WTC11 (cell line): Measurements from ENCODE around the gene PRPF40A. TPM values are rescaled to one million over a fixed set of nuclear protein-coding genes. Genes with fewer than 3 reads are reported as not detected.
"Not testable (repeated sequence)": the region's sequence is repeated elsewhere in the genome, so short reads cannot be mapped to it uniquely, and the experiment has no call there.

Experiments
- ATAC-seq: fragments of 200-7000 bp; cut with Tn5 transposase; 2 replicates; pipeline ENCODE4 v1.10.0; 2021; ENCODE audit warnings: mild to moderate bottlenecking, moderate library complexity
- CTCF ChIA-PET: fragments of 300-600 bp; sonication (Branson Sonifier 250); formaldehyde crosslinking; loops from one replicate; lab custom pipeline; 2021; ENCODE audit warnings: antibody characterized with exemption; lab: Charles Lee
- POLR2A ChIA-PET: fragments of 350-600 bp; sonication (Branson Sonifier 250); formaldehyde crosslinking; loops from one replicate; lab custom pipeline; 2021; ENCODE audit warnings: antibody characterized with exemption; lab: Charles Lee
- DNase-seq: peaks from one replicate; pipeline ENCODE4 v3.0.0; 2021; ENCODE audit warnings: low spot score
- H3K27ac Mint-ChIP-seq: 2 replicates; pipeline ENCODE4 v1.8.0; 2021; ENCODE audit warnings: mixed read lengths
- H3K27me3 Mint-ChIP-seq: 2 replicates; pipeline ENCODE4 v1.8.0; 2021; ENCODE audit warnings: low read depth, mild to moderate bottlenecking, moderate library complexity, mixed read lengths
- H3K36me3 Mint-ChIP-seq: 2 replicates; pipeline ENCODE4 v1.8.0; 2021; ENCODE audit warnings: mixed read lengths
- H3K4me1 Mint-ChIP-seq: 2 replicates; pipeline ENCODE4 v1.8.0; 2022; ENCODE audit warnings: mixed read lengths
- H3K4me3 Mint-ChIP-seq: 2 replicates; pipeline ENCODE4 v1.8.0; 2021; ENCODE audit warnings: mild to moderate bottlenecking, moderate library complexity, mixed read lengths
- H3K9me3 Mint-ChIP-seq: 2 replicates; pipeline ENCODE4 v1.8.0; 2021; ENCODE audit warnings: mixed read lengths
- AFF4 ChIP-seq: sonication (generic); formaldehyde crosslinking; IDR thresholded peaks from 2 replicates; pipeline ENCODE4 v1.8.1; 2023; ENCODE audit warnings: mild to moderate bottlenecking, missing genetic modification reagents, borderline replicate concordance
- ATF1 ChIP-seq: sonication (generic); formaldehyde crosslinking; IDR thresholded peaks from 2 replicates; pipeline ENCODE4 v1.8.1; 2023; ENCODE audit warnings: mild to moderate bottlenecking, moderate library complexity, missing genetic modification reagents
- CTCF ChIP-seq: fragments of 200-600 bp; IDR thresholded peaks from 2 replicates; pipeline ENCODE4 v1.8.0; 2022; ENCODE audit warnings: antibody characterized with exemption
- E2F1 ChIP-seq: sonication (generic); formaldehyde crosslinking; IDR thresholded peaks from 2 replicates; pipeline ENCODE4 v1.8.0; 2022; ENCODE audit warnings: mild to moderate bottlenecking, missing genetic modification reagents
- E2F5 ChIP-seq: sonication (generic); formaldehyde crosslinking; IDR thresholded peaks from 2 replicates; pipeline ENCODE4 v1.8.1; 2022; ENCODE audit warnings: mild to moderate bottlenecking, moderate library complexity, missing genetic modification reagents
- ESRRA ChIP-seq: sonication (generic); formaldehyde crosslinking; IDR thresholded peaks from 2 replicates; pipeline ENCODE4 v1.8.1; 2022; ENCODE audit warnings: mild to moderate bottlenecking, missing genetic modification reagents, borderline replicate concordance
- FOXP1 ChIP-seq: sonication (generic); formaldehyde crosslinking; IDR thresholded peaks from 2 replicates; pipeline ENCODE4 v1.8.0; 2022; ENCODE audit warnings: missing genetic modification reagents, mild to moderate bottlenecking, moderate library complexity, borderline replicate concordance
- MXD4 ChIP-seq: fragments of 250-450 bp; sonication (Bioruptor Pico); IDR thresholded peaks from 2 replicates; pipeline ENCODE4 v1.8.0; 2021; ENCODE audit warnings: mild to moderate bottlenecking, moderate library complexity, borderline replicate concordance
- PRRX2 ChIP-seq: fragments of 250-450 bp; sonication (Bioruptor Pico); IDR thresholded peaks from 2 replicates; pipeline ENCODE4 v1.8.0; 2021; ENCODE audit warnings: mild to moderate bottlenecking
- TEAD1 ChIP-seq: sonication (generic); formaldehyde crosslinking; IDR thresholded peaks from 2 replicates; pipeline ENCODE4 v1.8.0; 2022; ENCODE audit warnings: mild to moderate bottlenecking, missing genetic modification reagents
- ZNF219 ChIP-seq: sonication (generic); formaldehyde crosslinking; IDR thresholded peaks from 2 replicates; pipeline ENCODE4 v1.8.0; 2023; ENCODE audit warnings: missing genetic modification reagents, mild to moderate bottlenecking, borderline replicate concordance
- ZNF423 ChIP-seq: fragments of 250-450 bp; sonication (Bioruptor Pico); IDR thresholded peaks from 2 replicates; pipeline ENCODE4 v2.1.2; 2022; ENCODE audit warnings: mild to moderate bottlenecking, moderate library complexity
- total RNA-seq: library from RNA; stranded (reverse); gene quantifications from 3 replicates; pipeline ENCODE4 v1.2.3, GENCODE V29; 2021
- TF ChIP-seq, protein P1 (sequence below): sonication (generic); formaldehyde crosslinking; IDR thresholded peaks from 2 replicates; pipeline ENCODE4 v1.8.1; 2023; ENCODE audit warnings: mild to moderate bottlenecking, missing genetic modification reagents
- TF ChIP-seq, protein P2 (sequence below): sonication (generic); formaldehyde crosslinking; IDR thresholded peaks from 2 replicates; pipeline ENCODE4 v1.8.1; 2022; ENCODE audit warnings: low read depth, missing genetic modification reagents, borderline replicate concordance

Gene PRPF40A
- total RNA-seq, 1 experiment from 2014 or later, result 189 TPM

- TF ChIP-seq, protein P1, sequence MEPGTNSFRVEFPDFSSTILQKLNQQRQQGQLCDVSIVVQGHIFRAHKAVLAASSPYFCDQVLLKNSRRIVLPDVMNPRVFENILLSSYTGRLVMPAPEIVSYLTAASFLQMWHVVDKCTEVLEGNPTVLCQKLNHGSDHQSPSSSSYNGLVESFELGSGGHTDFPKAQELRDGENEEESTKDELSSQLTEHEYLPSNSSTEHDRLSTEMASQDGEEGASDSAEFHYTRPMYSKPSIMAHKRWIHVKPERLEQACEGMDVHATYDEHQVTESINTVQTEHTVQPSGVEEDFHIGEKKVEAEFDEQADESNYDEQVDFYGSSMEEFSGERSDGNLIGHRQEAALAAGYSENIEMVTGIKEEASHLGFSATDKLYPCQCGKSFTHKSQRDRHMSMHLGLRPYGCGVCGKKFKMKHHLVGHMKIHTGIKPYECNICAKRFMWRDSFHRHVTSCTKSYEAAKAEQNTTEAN, result no peak
- TF ChIP-seq CTCF (no peak), E2F5 (no peak), ESRRA (CRISPR knock-in tag) (no peak), E2F1 (CRISPR knock-in tag) (no peak), ZNF219 (no peak), ZNF423 (no peak)
- TF ChIP-seq, protein P2, sequence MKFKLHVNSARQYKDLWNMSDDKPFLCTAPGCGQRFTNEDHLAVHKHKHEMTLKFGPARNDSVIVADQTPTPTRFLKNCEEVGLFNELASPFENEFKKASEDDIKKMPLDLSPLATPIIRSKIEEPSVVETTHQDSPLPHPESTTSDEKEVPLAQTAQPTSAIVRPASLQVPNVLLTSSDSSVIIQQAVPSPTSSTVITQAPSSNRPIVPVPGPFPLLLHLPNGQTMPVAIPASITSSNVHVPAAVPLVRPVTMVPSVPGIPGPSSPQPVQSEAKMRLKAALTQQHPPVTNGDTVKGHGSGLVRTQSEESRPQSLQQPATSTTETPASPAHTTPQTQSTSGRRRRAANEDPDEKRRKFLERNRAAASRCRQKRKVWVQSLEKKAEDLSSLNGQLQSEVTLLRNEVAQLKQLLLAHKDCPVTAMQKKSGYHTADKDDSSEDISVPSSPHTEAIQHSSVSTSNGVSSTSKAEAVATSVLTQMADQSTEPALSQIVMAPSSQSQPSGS (CRISPR knock-in tag), result no peak
Observed at GRCh38 chr2:152763651-152764050, 46.4 kb upstream of the PRPF40A start (continued).

GRCh38 chr2:152763208-152763607 lies 45.9 kb upstream of the PRPF40A start:
- H3K4me3 Mint-ChIP-seq, H3K27me3 Mint-ChIP-seq, POLR2A ChIA-PET, DNase-seq, ATAC-seq, CTCF ChIA-PET, H3K27ac Mint-ChIP-seq, H3K4me1 Mint-ChIP-seq, H3K9me3 Mint-ChIP-seq: not testable (repeated sequence)
- peaks cover 23% of the 10 kb centered on the region for H3K36me3 Mint-ChIP-seq

DNA sequence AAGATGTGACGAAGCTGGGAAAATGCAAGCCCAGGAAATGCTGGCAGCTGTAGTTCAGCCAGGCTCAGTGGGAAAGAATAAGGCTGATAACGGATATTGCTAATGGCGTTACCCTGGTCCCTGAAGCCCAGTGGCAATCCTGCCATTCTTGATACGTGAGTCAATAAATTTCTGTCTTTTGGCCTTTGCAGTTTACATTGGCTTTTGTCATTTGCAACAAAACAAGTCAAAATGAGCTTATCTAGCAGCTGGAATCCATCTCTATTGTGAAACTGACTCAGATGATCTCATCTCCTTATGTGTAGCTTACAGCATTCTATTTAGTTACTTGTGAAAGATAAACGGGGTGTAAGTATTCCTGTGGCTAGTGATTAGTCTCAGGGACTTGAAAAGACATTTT lies 44.9 kb upstream of the PRPF40A start:
- ChIA-PET CTCF (no interaction called here), POLR2A (no interaction called here)
- ATAC-seq (no peak), DNase-seq (no peak)
- Mint-ChIP-seq H3K27me3 (no peaks in the 10 kb centered on the region; the same call in 1 of the 2 replicates), H3K4me3 (no peak overlapping the region), H3K9me3 (no peaks in the 10 kb centered on the region), H3K27ac (no peak overlapping the region), H3K4me1 (no peaks in the 10 kb centered on the region), H3K36me3 (peaks cover 24% of the 10 kb centered on the region)
- no peak for TF ChIP-seq ZNF423
- TF ChIP-seq MXD4 (CRISPR knock-in tag), result no peak

- Mint-ChIP-seq H3K27me3 (no peaks in the 10 kb centered on the region; the same call in 1 of the 2 replicates), H3K36me3 (peaks cover 30% of the 10 kb centered on the region), H3K9me3 (no peaks in the 10 kb centered on the region), H3K27ac (no peak overlapping the region), H3K4me1 (no peaks in the 10 kb centered on the region), H3K4me3 (no peak overlapping the region)
- ChIA-PET CTCF (no interaction called here), POLR2A (no interaction called here)
- DNase-seq (no peak), ATAC-seq (no peak)
- TF ChIP-seq FOXP1 (CRISPR knock-in tag) (no peak), AFF4 (CRISPR knock-in tag) (no peak), PRRX2 (CRISPR knock-in tag) (no peak), ATF1 (CRISPR knock-in tag) (no peak), TEAD1 (CRISPR knock-in tag) (no peak)
- TF ChIP-seq, protein P1, result no peak
Observed at GRCh38 chr2:152761214-152761613, 44.0 kb upstream of the PRPF40A start.
